Fibroblast of upper back skin (primary cell): ENCODE results near the gene C19orf33.

ENCODE experiments used
- DNase-seq: peaks from one replicate; pipeline ENCODE4 v3.0.0-alpha.2; 2013

Gene C19orf33

GRCh38 chr19:38346837-38347236 is 42.8 kb downstream of the C19orf33 start:
- DNase-seq, result no peak

DNA sequence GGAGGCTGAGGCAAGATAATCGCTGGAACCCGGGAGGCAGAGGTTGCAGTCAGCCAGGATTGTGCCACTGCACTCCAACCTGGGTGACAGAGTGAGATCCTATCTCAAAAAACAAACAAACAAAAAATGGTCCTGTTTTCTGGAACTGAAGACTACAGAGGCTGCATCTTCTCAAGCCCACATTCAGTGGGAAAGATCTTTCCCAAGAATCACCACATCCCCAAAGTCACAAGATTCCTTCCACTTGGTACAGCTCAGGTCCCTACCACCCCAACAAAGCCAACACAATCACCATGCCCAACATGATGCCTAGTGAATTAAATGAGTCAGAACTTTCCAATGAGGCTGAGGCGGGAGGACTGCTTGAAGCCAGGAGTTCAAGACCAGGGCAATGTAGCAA is 46.8 kb downstream of the C19orf33 start:
- no peak for DNase-seq

DNA sequence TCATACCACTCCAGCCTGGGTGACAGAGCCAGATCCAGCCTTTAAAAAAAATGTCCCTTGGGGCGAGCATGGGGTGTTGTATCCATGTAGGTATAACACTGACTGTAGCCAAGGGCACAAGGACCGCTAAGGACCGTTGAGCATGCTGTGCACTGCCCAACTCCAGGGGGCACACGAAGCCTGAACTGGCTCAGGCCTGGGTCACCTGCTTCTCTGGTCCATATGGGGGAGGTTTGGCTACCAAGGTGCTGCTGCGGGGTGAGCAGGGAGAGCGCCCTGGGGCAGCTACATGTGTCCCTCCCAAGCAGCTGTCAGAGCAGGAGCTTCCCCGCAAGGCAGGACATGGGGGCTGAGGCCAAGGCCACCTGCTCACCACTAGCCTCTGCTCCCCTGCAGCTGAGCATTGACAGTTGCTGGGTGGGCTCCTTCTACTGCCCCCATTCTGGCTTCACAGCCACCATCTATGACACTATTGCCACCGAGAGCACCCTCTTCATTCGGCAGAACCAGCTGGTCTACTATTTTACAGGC is 47.9 kb downstream of the C19orf33 start:
- DNase-seq, result no peak

GRCh38 chr19:38352611-38353010 is 48.6 kb downstream of the C19orf33 start:
- DNase-seq, result no peak
